C4-2B (cell line): ENCODE results near the gene VGLL1.

Experiments used
- ZFX ChIP-seq: fragments of 450-650 bp; IDR thresholded peaks from 2 replicates; pipeline ENCODE4 v1.6.1; 2017
- TF ChIP-seq, protein P1 (sequence below): fragments of 450-650 bp; conservative IDR thresholded peaks from 2 replicates; pipeline ENCODE4 v1.5.1; 2017; ENCODE audit warnings: mild to moderate bottlenecking

GRCh38 chrX:136600059-136600458 lies 68.0 kb downstream of the VGLL1 start:
- TF ChIP-seq, protein P1, sequence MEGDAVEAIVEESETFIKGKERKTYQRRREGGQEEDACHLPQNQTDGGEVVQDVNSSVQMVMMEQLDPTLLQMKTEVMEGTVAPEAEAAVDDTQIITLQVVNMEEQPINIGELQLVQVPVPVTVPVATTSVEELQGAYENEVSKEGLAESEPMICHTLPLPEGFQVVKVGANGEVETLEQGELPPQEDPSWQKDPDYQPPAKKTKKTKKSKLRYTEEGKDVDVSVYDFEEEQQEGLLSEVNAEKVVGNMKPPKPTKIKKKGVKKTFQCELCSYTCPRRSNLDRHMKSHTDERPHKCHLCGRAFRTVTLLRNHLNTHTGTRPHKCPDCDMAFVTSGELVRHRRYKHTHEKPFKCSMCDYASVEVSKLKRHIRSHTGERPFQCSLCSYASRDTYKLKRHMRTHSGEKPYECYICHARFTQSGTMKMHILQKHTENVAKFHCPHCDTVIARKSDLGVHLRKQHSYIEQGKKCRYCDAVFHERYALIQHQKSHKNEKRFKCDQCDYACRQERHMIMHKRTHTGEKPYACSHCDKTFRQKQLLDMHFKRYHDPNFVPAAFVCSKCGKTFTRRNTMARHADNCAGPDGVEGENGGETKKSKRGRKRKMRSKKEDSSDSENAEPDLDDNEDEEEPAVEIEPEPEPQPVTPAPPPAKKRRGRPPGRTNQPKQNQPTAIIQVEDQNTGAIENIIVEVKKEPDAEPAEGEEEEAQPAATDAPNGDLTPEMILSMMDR = no peak
- TF ChIP-seq ZFX = no peak
